IMR-90 (cell line): ENCODE data around the gene SSH2. TPM values are rescaled to one million over a fixed set of nuclear protein-coding genes. Genes with fewer than 3 reads are reported as not detected.

Experiments
- ATAC-seq: fragments of 200-7000 bp; cut with Tn5 transposase; 2 replicates; pipeline ENCODE4 v1.9.1; 2020; ENCODE audit warnings: low read depth, mild to moderate bottlenecking, moderate library complexity
- BruUV-seq: library from RNA; stranded (reverse); fragments of 400-500 nt; replicated peaks from 2 replicates; lab custom pipeline; 2021; lab: Mats Ljungman, UMichigan
- CTCF ChIA-PET: fragments of 300-600 bp; formaldehyde crosslinking; extraction: SDS; loops from one replicate; lab custom pipeline; 2021; ENCODE audit warnings: antibody characterized with exemption; lab: Yijun Ruan, JAX
- POLR2A ChIA-PET: fragments of 300-600 bp; sonication (Branson Sonifier 250); formaldehyde crosslinking; loops from one replicate; lab custom pipeline; 2022; ENCODE audit warnings: antibody characterized with exemption; ENCODE audit not compliant: unreplicated experiment; lab: Charles Lee
- DNase-seq: peaks from one replicate; pipeline ENCODE4 v3.0.0; 2013
- H2AFZ ChIP-seq: replicated peaks from 2 replicates; pipeline ENCODE3; 2013; ENCODE audit warnings: low read length, mild to moderate bottlenecking; ENCODE audit not compliant: poor library complexity
- H2AK5ac ChIP-seq: 2 replicates; pipeline ENCODE4 v1.6.1; 2013; ENCODE audit warnings: low read depth, low read length, inconsistent platforms
- H2AK9ac ChIP-seq: replicated peaks from 2 replicates; pipeline ENCODE3; 2013; ENCODE audit warnings: mild to moderate bottlenecking, low read depth, low read length, moderate library complexity; ENCODE audit not compliant: poor library complexity
- H2BK120ac ChIP-seq: 2 replicates; pipeline ENCODE4 v1.6.1; 2013; ENCODE audit warnings: low read depth, low read length, inconsistent platforms
- H2BK15ac ChIP-seq: 3 replicates; pipeline ENCODE4 v1.6.1; 2013; ENCODE audit warnings: low read depth, low read length, inconsistent platforms
- H2BK20ac ChIP-seq: 2 replicates; pipeline ENCODE4 v1.6.1; 2013; ENCODE audit warnings: low read depth, mild to moderate bottlenecking, inconsistent platforms, low read length, moderate library complexity
- H2BK5ac ChIP-seq: 2 replicates; pipeline ENCODE4 v1.6.1; 2013; ENCODE audit warnings: mild to moderate bottlenecking, low read depth, low read length, inconsistent platforms; ENCODE audit not compliant: poor library complexity, severe bottlenecking
- H3K14ac ChIP-seq: replicated peaks from 2 replicates; pipeline ENCODE4 v1.6.1; 2013; ENCODE audit warnings: low read depth, low read length, inconsistent platforms
- H3K18ac ChIP-seq: 2 replicates; pipeline ENCODE4 v1.6.1; 2013; ENCODE audit warnings: low read depth, low read length, control low read depth
- H3K23ac ChIP-seq: 2 replicates; pipeline ENCODE4 v1.6.1; 2013; ENCODE audit warnings: low read depth, low read length, inconsistent platforms
- H3K27ac ChIP-seq: 2 replicates; pipeline ENCODE4 v1.5.1; 2013; ENCODE audit warnings: mild to moderate bottlenecking, control low read depth, low read length; ENCODE audit not compliant: insufficient read depth
- H3K27me3 ChIP-seq: 2 replicates; pipeline ENCODE4 v1.6.1; 2013; ENCODE audit warnings: low read length; ENCODE audit not compliant: control insufficient read depth, insufficient read depth
- H3K36me3 ChIP-seq: 2 replicates; pipeline ENCODE4 v1.6.1; 2013; ENCODE audit warnings: low read length, mixed read lengths; ENCODE audit not compliant: control insufficient read depth, insufficient read depth
- H3K4ac ChIP-seq: 2 replicates; pipeline ENCODE4 v1.6.1; 2013; ENCODE audit warnings: low read depth, low read length, inconsistent platforms
- H3K4me1 ChIP-seq: 2 replicates; pipeline ENCODE4 v1.6.1; 2013; ENCODE audit warnings: low read length, mixed read lengths; ENCODE audit not compliant: control insufficient read depth, insufficient read depth
- H3K4me2 ChIP-seq: 2 replicates; pipeline ENCODE4 v1.6.1; 2013; ENCODE audit warnings: low read depth, mild to moderate bottlenecking, control low read depth, low read length, moderate library complexity
- H3K4me3 ChIP-seq: 2 replicates; pipeline ENCODE4 v1.5.1; 2013; ENCODE audit warnings: low read depth, mild to moderate bottlenecking, control low read depth, low read length, moderate library complexity; ENCODE audit not compliant: insufficient read depth
- H3K56ac ChIP-seq: 2 replicates; pipeline ENCODE4 v1.6.1; 2013; ENCODE audit warnings: low read length, inconsistent platforms; ENCODE audit not compliant: insufficient read depth; ENCODE audit errors: extremely low read depth
- H3K79me1 ChIP-seq, 2 experiments: 2 replicates each; pipeline ENCODE4 v1.6.1; 2013; ENCODE audit warnings: low read length in 2 of 2, inconsistent platforms in 1 of 2, low read depth in 1 of 2
- H3K9ac ChIP-seq: 2 replicates; pipeline ENCODE4 v1.6.1; 2013; ENCODE audit warnings: low read depth, low read length, control low read depth
- H3K9me1 ChIP-seq: 2 replicates; pipeline ENCODE4 v1.6.1; 2013; ENCODE audit warnings: low read length, inconsistent platforms; ENCODE audit not compliant: insufficient read depth
- H3K9me3 ChIP-seq: 2 replicates; pipeline ENCODE4 v1.6.1; 2013; ENCODE audit warnings: low read length; ENCODE audit not compliant: control insufficient read depth, insufficient read depth
- H4K20me1 ChIP-seq: 2 replicates; pipeline ENCODE4 v1.6.1; 2013; ENCODE audit warnings: low read length, inconsistent platforms; ENCODE audit not compliant: insufficient read depth
- H4K5ac ChIP-seq: 2 replicates; pipeline ENCODE4 v1.6.1; 2013; ENCODE audit warnings: mild to moderate bottlenecking, low read depth, low read length, control low read depth
- H4K8ac ChIP-seq, 2 experiments: 2 replicates each; pipeline ENCODE4 v1.6.1; 2013; ENCODE audit warnings: low read depth in 2 of 2, low read length in 2 of 2, control low read depth in 1 of 2, inconsistent platforms in 1 of 2
- H4K91ac ChIP-seq: 2 replicates; pipeline ENCODE4 v1.6.1; 2013; ENCODE audit warnings: low read depth, low read length, inconsistent platforms; ENCODE audit not compliant: insufficient read depth
- CEBPB ChIP-seq: IDR thresholded peaks from 2 replicates; pipeline ENCODE4 v1.6.1; 2012; ENCODE audit warnings: low read depth, low read length, improper control_type of control experiment
- RFX5 ChIP-seq: IDR thresholded peaks from 2 replicates; pipeline ENCODE4 v1.8.0; 2012; ENCODE audit warnings: low read depth, mild to moderate bottlenecking, low read length, moderate library complexity
- dilution Hi-C: fragments of 300-500 bp; cut with HindIII; formaldehyde crosslinking; loops from one replicate; pipeline ENCODE4 v1.14.3; 2018; ENCODE audit warnings: low sequenced_read_pairs; ENCODE audit not compliant: unreplicated experiment
- in situ Hi-C: fragments of 300-500 bp; cut with MboI; formaldehyde crosslinking; loops from 3 replicates; pipeline ENCODE4 v1.14.3; 2019; ENCODE audit warnings: low sequenced_read_pairs, inconsistent platforms, mixed read lengths
- intact Hi-C: fragments of 100-400 bp; cut with micrococcal nuclease; formaldehyde crosslinking; loops from 2 replicates; pipeline ENCODE4 v1.10.0; 2022
- polyA plus RNA-seq, 3 experiments: library from polyadenylated mRNA; depleted of rRNA; stranded (reverse); fragments of >200 nt; gene quantifications; 2 replicates each; pipeline ENCODE4 v1.2.3, GENCODE V29; 2012; ENCODE audit warnings: low replicate concordance in 1 of 3
- total RNA-seq: library from RNA; depleted of rRNA; stranded (reverse); fragments of >200 nt; gene quantifications from 2 replicates; pipeline ENCODE4 v1.2.3, GENCODE V29; 2012

Gene SSH2
- total and polyA plus RNA-seq, 2 of the 4 experiments (the other 2 are of a cell fraction) = 9.3 TPM

DNA sequence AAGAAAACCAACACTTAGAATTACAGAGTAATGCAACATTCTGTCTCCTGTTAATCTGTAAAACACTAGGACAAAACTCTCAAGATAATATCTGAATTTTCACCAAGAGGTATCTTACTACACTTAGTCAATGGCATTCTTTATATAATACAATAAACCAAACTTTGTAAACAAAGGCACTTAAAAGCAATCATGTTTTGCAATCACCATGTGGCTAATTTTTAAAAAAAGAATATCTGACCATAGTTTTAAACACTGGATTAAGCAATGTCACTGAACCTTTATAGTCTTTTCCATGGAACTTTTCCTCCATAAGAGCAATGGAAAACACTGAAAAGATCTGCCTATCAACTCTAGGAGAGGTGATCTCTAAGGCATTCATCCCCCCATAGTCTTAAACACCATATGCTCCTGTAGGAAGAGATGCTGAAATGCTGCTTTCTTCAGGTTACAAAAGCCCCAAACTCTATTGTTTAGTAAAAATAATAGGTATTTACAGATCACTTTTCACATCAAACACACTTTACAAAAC, 163.2 kb downstream of the SSH2 start:
- H4K20me1 ChIP-seq = no peaks in the 10 kb centered on the region; the same call in 1 of the 2 replicates
- no peak overlapping the region for H2AK5ac ChIP-seq
- in situ Hi-C loops (no loop called here), dilution Hi-C loops (no loop called here), intact Hi-C loops (loop anchor here (5.0 kb wide), 1 partner anchor 475 kb away; no protein-coding TSS in a partner anchor)
- ChIA-PET POLR2A (interaction anchor here (0.6 kb wide), 1 partner anchor 32 kb away, joined by 6 read pairs; no protein-coding TSS in a partner anchor), CTCF (no interaction called here)
- no peak overlapping the region for H2AK9ac ChIP-seq
- H3K4ac ChIP-seq = no peak overlapping the region
- TF ChIP-seq RFX5 (no peak), CEBPB (peak; percentile 65)
- no TSS peak for BruUV-seq
- no peaks in the 10 kb centered on the region for H3K27me3 ChIP-seq
- H3K27ac ChIP-seq = no peak overlapping the region
- no peak overlapping the region for H2AFZ ChIP-seq
- no peak overlapping the region for H4K91ac ChIP-seq
- H3K36me3 ChIP-seq = no peaks in the 10 kb centered on the region
- no peaks in the 10 kb centered on the region for H3K4me1 ChIP-seq
- H2BK15ac ChIP-seq = no peak overlapping the region
- H3K18ac ChIP-seq = peak overlapping the region; percentile 81; the same call in 1 of the 2 replicates
- no peak overlapping the region for H2BK5ac ChIP-seq
- H4K8ac ChIP-seq = no peak overlapping the region
- no peak overlapping the region for H3K14ac ChIP-seq
- no peak overlapping the region for H3K4me3 ChIP-seq
- H3K9me1 ChIP-seq = no peaks in the 10 kb centered on the region; the same call in 1 of the 2 replicates
- ATAC-seq = no peak; the same call in 1 of the 2 replicates
- H4K5ac ChIP-seq = no peak overlapping the region
- H3K23ac ChIP-seq = no peak overlapping the region
- H3K79me1 ChIP-seq = no peaks in the 10 kb centered on the region; a peak in 1 of 4 replicates
- DNase-seq = peak; percentile 5
- H3K9me3 ChIP-seq = no peaks in the 10 kb centered on the region
- peak overlapping the region; percentile 54; the same call in 1 of the 2 replicates for H3K4me2 ChIP-seq
- no peak overlapping the region for H2BK120ac ChIP-seq
- H2BK20ac ChIP-seq = no peak overlapping the region
- H3K9ac ChIP-seq = no peak overlapping the region
- H3K56ac ChIP-seq = no peak overlapping the region
